Right lobe of liver (tissue), 6 donors: Measurements from ENCODE around the gene POP4. TPM values are rescaled to one million over a fixed set of nuclear protein-coding genes. Genes with fewer than 3 reads are reported as not detected.

ENCODE experiments used
- ATAC-seq, 4 donors: fragments of 200-7000 bp; cut with Tn5 transposase; one replicate each; pipeline ENCODE4 v1.9.1; 2020; ENCODE audit warnings: mild to moderate bottlenecking in 4 of 4, moderate library complexity in 4 of 4
- DNase-seq, 3 donors: peaks; one replicate each; pipeline ENCODE4 v3.0.0-alpha.2; 2020
- H3K27ac ChIP-seq, 3 donors: fragments of 200-600 bp; one replicate each; pipeline ENCODE4 v1.8.0; 2022
- H3K27me3 ChIP-seq, 2 donors: fragments of 200-600 bp; one replicate each; pipeline ENCODE4 v1.8.0; 2022
- H3K36me3 ChIP-seq, 4 donors: fragments of 200-600 bp; sonication (generic) in 1 of 4; one replicate each; pipeline versions ENCODE4 v1.5.1 to v1.8.0; 2017 to 2022; ENCODE audit warnings: control low read depth in 1 of 4
- H3K4me1 ChIP-seq, 4 donors: fragments of 200-600 bp; sonication (generic) in 1 of 4; one replicate each; pipeline versions ENCODE4 v1.5.1 to v1.8.0; 2017 to 2022; ENCODE audit warnings: control low read depth in 1 of 4
- H3K4me3 ChIP-seq, 3 donors: fragments of 200-600 bp; one replicate each; pipeline ENCODE4 v1.8.0; 2022
- H3K9me3 ChIP-seq, 4 donors: fragments of 200-600 bp; sonication (generic) in 1 of 4; one replicate each; pipeline versions ENCODE4 v1.5.1 to v1.8.0; 2017 to 2022; ENCODE audit warnings: control low read depth in 1 of 4
- CTCF ChIP-seq, 4 donors: fragments of 200-600 bp in 3 of 4; fragments of 450-650 bp in 1 of 4; IDR thresholded peaks; one replicate each; pipeline versions ENCODE4 v1.5.1 to v1.8.0; 2016 to 2022; ENCODE audit warnings: antibody characterized with exemption in 4 of 4, mild to moderate bottlenecking in 2 of 4
- POLR2A ChIP-seq: fragments of 450-650 bp; IDR thresholded peaks from one replicate; pipeline ENCODE4 v1.6.1; 2017; ENCODE audit warnings: antibody characterized with exemption, mild to moderate bottlenecking
- WGBS: methylation state at CpG from one replicate; pipeline ENCODE4 v1.1.6; 2018; ENCODE audit warnings: low coverage, low lambda C conversion rate; ENCODE audit not compliant: insufficient coverage; ENCODE audit errors: missing lambda C conversion rate; 5-methylcytosine and 5-hydroxymethylcytosine counted together
- intact Hi-C, 2 donors: fragments of 100-400 bp; cut with DNase I; formaldehyde crosslinking; loops; one replicate each; pipeline versions ENCODE4 v1.11.2 to v1.14.1; 2022
- total RNA-seq, 6 experiments: library from RNA; depleted of rRNA in 2 of 6; stranded (reverse); fragments of >200 nt in 2 of 6; fragmentation: NEBNext Ultra II Directional in 3 of 6; extraction: Animal tissue kit (Norgen Biotek cat#: 25700) in 3 of 6; gene quantifications; one replicate each; pipeline versions ENCODE4 v1.1.0 to v1.2.4, GENCODE V29; 2016 to 2023
- donor health status: DM: no; HTN: yes; CAD: no.
- donor health status: DM: no; HTN: no; CAD: no.
- donor health status: DM: no; HTN: no; CAD: no.
- donor health status: DM: no; HTN: yes; CAD: no.
- donor health status: DM: no; HTN: yes; CAD: no.

POP4 gene
- total RNA-seq, 6 experiments from 2014 or later, result 28.5 to 58.5 (median 34.8) TPM

GRCh38 chr19:29596080-29596727 is 9.9 kb upstream of the POP4 start:
- intact Hi-C loops, result no loop called here
- 16% methylated on average over 9 of the region's 10 CpGs for WGBS
- Histone ChIP-seq H3K36me3 (no peaks in the 10 kb centered on the region), H3K4me3 (no peak overlapping the region), H3K27ac (no peak overlapping the region), H3K27me3 (no peaks in the 10 kb centered on the region), H3K9me3 (no peaks in the 10 kb centered on the region), H3K4me1 (no peaks in the 10 kb centered on the region)
- no peak for TF ChIP-seq CTCF (IDR thresholded peaks at IDR 0.05)
- TF ChIP-seq POLR2A, result no peak
- ATAC-seq (no peak), DNase-seq (no peak)

DNA sequence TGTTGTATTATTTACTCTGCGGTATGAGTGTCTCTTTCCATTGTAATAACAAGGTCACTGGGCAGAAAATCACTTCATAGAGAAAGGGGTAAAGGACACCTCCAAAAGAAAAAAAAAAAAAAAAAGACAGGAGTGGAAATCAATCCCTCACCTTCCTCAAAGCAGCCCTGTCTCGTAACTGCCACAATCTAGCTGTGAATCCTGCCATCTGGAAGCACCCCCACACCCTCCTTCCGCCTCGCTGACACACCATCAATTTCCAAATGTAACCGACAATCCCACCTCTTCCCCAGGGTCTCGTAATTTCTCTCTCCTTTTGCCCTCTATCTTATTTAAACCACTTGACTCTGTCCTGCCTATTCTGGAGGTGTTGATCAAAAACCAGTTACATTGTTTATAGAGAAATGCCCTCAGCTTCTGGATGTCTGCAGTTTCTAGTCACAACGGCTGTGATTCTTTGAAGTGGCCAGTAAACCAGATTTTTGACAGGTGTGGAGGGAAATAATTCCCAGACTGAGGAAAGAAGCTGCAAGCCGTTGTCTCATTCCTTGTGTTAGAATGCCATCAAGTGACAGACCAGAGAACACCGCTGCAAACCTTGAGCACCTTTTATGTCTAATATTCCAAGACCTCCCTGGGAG is 9.1 kb upstream of the POP4 start:
- ATAC-seq (no peak), DNase-seq (no peak)
- TF ChIP-seq CTCF (IDR thresholded peaks at IDR 0.05) (no peak), POLR2A (no peak)
- H3K27ac ChIP-seq, result no peak overlapping the region
- H3K27me3 ChIP-seq, result no peaks in the 10 kb centered on the region
- no peaks in the 10 kb centered on the region for H3K36me3 ChIP-seq
- intact Hi-C loops, result no loop called here
- WGBS, result 23% methylated on average over 9 of the region's 9 CpGs
- no peaks in the 10 kb centered on the region for H3K4me1 ChIP-seq
- H3K4me3 ChIP-seq, result no peak overlapping the region
- H3K9me3 ChIP-seq, result no peaks in the 10 kb centered on the region

DNA sequence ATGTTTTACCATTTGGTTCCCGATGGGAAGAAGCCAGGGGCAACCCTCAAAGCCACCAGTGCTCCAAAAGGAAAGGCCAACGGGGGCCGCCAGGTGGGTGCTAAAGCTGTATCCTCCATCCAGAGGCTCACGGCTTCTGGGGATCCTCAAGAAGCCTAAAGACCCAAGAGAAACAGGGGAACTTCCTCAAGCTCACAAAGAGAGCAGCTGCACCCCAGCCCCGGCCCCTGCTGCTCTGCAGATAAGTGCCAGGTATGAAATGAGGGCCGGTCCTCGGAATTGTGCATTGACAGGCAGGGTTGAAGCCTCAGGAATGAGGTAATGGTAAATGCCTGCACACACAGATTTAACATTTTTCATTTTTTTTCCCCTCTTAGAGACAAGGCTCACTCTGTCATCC is 8.0 kb upstream of the POP4 start:
- Histone ChIP-seq H3K27me3 (no peaks in the 10 kb centered on the region), H3K9me3 (no peaks in the 10 kb centered on the region), H3K4me1 (no peaks in the 10 kb centered on the region), H3K27ac (no peak overlapping the region), H3K4me3 (no peak overlapping the region), H3K36me3 (no peaks in the 10 kb centered on the region)
- intact Hi-C loops, result no loop called here
- no peak for TF ChIP-seq CTCF (IDR thresholded peaks at IDR 0.05)
- no peak for TF ChIP-seq POLR2A
- 50% methylated on average over 1 of the region's 7 CpGs for WGBS
- ATAC-seq, result no peak
- DNase-seq, result no peak

DNA sequence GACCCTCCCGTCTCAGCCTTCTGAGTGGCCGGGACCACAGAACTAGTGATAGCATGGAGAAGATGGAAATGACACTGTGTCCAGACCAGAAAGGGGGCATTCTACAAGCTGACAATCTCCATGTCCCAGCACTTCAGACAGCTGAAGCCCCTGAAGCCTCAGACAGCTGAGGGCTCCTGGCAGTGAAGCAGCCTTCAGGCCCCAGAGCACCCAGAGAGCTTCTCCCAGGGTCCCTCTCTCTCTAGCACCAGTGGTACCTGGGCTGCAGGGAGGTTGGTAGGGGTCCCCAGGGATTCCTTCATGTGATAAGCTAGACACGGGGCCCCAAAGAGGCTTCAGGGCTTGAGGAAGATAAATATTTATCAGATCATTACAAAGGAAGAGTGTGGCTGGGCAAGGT is 7.6 kb upstream of the POP4 start:
- no peak overlapping the region for H3K27ac ChIP-seq
- no peaks in the 10 kb centered on the region for H3K36me3 ChIP-seq
- H3K9me3 ChIP-seq, result no peaks in the 10 kb centered on the region
- TF ChIP-seq POLR2A (no peak), CTCF (IDR thresholded peaks at IDR 0.05) (no peak)
- no peak for DNase-seq
- H3K4me3 ChIP-seq, result no peak overlapping the region
- H3K27me3 ChIP-seq, result no peaks in the 10 kb centered on the region
- ATAC-seq, result no peak
- 35% methylated on average over 3 of the region's 3 CpGs for WGBS
- intact Hi-C loops, result no loop called here
- no peaks in the 10 kb centered on the region for H3K4me1 ChIP-seq
